GM12872 (cell line): ENCODE data around the gene SMS.

Experiments
- TF ChIP-seq, protein P1 (sequence below): IDR thresholded peaks from 3 replicates; pipeline ENCODE4 v1.5.1; 2011; ENCODE audit warnings: low read depth, mild to moderate bottlenecking, low read length, moderate library complexity; ENCODE audit not compliant: insufficient read depth

SMS gene

DNA sequence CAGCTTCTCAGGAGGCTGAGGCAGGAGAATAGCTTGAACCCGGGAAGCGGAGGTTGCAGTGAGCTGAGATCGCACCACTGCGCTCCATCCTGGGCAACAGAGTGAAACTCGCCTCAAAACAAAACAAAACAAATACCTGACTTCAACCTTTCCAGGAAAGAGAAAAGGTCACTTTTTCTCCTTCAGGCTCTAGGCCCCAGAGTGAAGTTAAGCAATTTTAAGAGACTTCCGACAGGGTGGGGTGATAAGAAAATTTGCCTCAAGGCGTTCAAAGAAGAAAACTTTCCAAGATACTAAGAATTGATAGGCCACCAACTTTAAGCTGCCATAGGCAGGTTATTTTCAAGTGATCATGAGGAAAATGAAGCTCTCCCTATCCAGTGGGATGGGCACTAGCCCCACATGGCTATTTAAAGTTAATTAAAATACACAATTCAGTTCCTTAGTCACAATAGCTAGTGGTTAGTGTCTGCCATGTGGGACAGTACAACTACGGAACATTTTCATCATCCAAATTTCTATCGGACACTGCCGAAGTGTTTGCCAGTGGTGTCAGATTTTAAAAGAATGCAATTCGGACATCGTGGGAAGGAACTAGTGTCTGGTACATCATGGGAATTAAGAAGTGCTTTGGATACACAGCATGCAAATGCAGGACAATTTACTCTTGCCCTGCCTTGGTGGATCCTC, 33.0 kb downstream of the SMS start:
- TF ChIP-seq, protein P1, sequence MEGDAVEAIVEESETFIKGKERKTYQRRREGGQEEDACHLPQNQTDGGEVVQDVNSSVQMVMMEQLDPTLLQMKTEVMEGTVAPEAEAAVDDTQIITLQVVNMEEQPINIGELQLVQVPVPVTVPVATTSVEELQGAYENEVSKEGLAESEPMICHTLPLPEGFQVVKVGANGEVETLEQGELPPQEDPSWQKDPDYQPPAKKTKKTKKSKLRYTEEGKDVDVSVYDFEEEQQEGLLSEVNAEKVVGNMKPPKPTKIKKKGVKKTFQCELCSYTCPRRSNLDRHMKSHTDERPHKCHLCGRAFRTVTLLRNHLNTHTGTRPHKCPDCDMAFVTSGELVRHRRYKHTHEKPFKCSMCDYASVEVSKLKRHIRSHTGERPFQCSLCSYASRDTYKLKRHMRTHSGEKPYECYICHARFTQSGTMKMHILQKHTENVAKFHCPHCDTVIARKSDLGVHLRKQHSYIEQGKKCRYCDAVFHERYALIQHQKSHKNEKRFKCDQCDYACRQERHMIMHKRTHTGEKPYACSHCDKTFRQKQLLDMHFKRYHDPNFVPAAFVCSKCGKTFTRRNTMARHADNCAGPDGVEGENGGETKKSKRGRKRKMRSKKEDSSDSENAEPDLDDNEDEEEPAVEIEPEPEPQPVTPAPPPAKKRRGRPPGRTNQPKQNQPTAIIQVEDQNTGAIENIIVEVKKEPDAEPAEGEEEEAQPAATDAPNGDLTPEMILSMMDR = no peak

GRCh38 chrX:21974011-21974385, 33.5 kb downstream of the SMS start:
- TF ChIP-seq, protein P1 = no peak

DNA sequence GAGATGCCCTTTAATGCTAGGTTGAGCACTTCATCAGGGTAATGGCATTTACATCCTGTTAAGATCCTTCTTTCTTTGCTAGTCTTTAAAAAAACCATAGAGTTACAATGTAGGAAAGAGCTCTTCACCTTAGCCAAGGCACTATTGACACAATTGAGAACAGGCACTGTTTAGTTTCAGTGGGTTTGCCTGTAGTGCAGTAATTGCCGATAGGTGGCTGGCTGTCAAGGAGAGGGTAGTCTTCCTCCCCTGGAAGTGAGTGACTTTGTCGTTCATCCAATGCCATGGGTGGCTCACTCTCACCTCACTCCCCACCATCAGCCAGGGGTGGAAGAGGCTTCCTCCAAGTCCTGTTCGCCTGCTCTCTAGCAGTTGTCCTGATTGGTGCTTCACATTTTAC, 34.7 kb downstream of the SMS start:
- TF ChIP-seq, protein P1 = no peak

GRCh38 chrX:21975812-21976211, 35.3 kb downstream of the SMS start:
- TF ChIP-seq, protein P1 = no peak

DNA sequence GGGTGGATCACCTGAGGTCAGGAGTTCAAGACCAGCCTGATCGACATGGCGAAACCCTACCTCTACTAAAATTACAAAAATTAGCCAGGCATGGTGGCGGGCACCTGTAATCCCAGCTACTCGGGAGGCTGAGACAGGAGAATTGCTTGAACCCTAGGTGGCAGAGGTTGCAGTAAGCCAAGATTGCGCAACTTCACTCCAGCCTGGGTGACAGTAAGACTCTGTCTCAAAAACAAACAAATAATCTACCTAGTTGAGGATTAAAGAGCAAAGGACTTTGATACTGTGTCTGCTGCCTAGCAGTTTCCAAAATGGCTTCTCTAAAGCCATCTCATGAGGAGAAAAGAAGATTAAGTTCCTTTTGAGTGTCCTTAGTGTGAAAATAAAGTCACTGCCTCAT, 37.8 kb downstream of the SMS start:
- TF ChIP-seq, protein P1 = no peak

DNA sequence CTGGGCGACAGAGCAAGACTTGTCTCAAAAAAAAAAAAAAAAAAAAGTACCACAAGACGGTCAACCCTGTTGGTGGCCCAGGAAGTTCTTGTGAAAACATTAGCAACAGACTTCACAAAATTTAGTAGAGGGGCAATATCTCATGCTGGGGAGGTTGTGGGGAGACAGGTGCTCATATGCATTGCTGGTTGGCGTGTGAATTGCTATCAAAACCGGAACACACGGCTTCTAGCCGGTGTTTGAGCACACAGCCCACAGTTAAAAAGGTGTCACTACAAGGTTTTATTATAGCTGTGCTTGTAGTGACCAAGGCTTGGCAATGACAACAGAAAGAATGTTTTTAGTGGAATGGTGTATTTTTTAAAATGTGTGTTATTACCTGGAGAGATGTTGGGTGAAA, 41.8 kb downstream of the SMS start:
- TF ChIP-seq, protein P1 = no peak

- TF ChIP-seq, protein P1 = peak; percentile 65
Measured at GRCh38 chrX:21985332-21985777, 44.8 kb downstream of the SMS start.

- TF ChIP-seq, protein P1 = no peak
Measured at GRCh38 chrX:21986596-21986995, 46.1 kb downstream of the SMS start.
